ENCODE data around the gene FAM149A.
A peak's percentile ranks its signal among the peaks of the same experiment; 100 is the strongest.

DNA sequence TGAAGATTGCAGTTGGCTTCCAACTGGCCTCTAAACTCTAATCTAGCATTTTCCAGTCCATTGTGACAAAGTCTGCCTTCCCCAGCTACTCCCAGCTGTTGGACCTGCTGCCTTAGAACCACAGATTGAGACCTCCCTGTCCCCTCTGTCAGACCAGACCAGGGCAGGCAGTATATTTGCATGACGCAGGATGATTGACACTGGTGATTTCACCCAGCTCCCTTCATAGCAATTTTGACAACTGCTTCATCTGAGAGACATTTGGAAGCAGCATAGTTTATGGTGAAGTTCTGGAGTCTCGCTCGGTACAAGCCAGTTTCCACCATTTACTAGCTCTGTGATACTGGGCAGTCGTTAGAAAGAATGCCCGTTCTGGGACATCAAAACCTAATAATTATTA is 89.3 kb downstream of the FAM149A start:
- TF ChIP-seq SP1 (IDR thresholded peaks at IDR 0.05) (no peak), SUZ12 (IDR thresholded peaks at IDR 0.05) (no peak), PKNOX1 (IDR thresholded peaks at IDR 0.05) (0 out of 2 replicates have a peak, but pooled peaks have one; percentile 3), ZNF384 (IDR thresholded peaks at IDR 0.05) (no peak)

Measured in HEK293T (cell line).